ENCODE results near the gene NFATC1.

The NFATC1 gene

DNA sequence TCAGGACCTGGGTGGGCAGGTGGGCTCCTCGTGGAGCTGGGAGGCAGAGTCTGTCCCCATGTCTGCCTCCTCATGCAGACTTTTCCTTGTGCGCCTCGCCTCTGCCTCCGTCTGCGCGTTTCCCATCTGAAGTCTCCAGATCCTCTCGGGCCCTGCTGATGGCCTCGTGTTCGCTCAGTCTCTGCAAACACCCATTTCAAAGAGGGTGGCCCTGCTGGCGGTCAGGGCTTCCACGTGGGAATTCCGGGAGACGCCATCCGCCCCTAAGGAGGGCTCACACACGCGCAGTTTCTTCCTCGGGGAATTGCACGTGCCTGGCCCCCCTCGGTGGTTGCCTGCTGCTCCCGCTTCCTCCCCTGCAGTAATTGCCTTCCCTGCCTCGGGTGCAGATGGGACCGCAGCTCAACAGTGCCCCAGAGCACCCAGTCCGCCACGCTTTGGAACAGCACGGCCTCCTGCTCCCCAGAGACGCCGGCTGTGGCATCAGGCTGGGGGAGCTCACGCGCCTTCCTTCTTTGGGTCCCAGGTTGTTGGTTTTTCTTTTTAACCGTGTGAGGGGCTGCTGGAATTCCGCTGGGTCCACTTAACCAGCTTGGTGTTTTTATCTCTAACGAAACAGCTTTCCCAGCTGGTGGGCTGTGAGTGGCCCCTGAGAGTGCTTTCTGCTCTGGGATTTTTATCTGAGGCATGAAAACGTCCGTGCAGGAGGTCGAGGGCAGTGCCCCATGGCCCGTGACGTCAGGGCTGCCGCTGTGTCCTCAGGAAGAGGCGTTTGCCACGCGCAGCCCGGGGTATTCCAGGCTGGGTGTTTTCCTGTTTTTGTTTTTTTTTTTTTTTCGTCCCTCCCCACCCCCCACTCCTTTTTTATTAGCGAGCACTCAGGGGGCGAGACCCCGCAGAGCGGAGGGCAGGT, 16.1 kb downstream of the NFATC1 start:
- DNase-seq (ENCODE audit: low read depth): no peak
- TF ChIP-seq, protein P1, sequence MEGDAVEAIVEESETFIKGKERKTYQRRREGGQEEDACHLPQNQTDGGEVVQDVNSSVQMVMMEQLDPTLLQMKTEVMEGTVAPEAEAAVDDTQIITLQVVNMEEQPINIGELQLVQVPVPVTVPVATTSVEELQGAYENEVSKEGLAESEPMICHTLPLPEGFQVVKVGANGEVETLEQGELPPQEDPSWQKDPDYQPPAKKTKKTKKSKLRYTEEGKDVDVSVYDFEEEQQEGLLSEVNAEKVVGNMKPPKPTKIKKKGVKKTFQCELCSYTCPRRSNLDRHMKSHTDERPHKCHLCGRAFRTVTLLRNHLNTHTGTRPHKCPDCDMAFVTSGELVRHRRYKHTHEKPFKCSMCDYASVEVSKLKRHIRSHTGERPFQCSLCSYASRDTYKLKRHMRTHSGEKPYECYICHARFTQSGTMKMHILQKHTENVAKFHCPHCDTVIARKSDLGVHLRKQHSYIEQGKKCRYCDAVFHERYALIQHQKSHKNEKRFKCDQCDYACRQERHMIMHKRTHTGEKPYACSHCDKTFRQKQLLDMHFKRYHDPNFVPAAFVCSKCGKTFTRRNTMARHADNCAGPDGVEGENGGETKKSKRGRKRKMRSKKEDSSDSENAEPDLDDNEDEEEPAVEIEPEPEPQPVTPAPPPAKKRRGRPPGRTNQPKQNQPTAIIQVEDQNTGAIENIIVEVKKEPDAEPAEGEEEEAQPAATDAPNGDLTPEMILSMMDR (IDR thresholded peaks at IDR 0.05; ENCODE audit: control insufficient read depth, extremely low read depth, insufficient read depth): no peak
- H3K4me3 ChIP-seq (ENCODE audit: low read depth, low read length): no peak overlapping the region

DNA sequence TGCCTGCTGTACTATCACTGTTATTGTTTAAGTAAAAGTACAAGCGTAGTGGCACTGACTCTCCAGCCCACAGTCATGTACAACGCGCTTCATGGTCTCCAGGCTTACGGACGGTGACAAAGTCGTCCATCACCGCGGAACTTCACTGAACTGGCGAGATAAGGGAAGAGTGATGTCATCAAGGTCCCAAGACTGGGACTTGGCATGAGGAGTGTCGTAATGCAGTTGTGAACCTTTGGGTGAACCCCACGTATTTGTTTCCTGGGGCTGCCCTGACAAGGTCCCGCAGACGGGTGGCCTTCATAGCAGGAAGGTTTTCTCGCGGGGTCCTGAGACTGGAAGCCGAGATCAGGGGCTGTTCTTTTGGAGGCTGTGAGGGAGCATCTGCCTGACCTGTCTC, 17.3 kb downstream of the NFATC1 start:
- TF ChIP-seq, protein P1 (IDR thresholded peaks at IDR 0.05; ENCODE audit: control insufficient read depth, extremely low read depth, insufficient read depth): no peak
- DNase-seq (ENCODE audit: low read depth): no peak
- H3K4me3 ChIP-seq (ENCODE audit: low read depth, low read length): no peak overlapping the region

DNA sequence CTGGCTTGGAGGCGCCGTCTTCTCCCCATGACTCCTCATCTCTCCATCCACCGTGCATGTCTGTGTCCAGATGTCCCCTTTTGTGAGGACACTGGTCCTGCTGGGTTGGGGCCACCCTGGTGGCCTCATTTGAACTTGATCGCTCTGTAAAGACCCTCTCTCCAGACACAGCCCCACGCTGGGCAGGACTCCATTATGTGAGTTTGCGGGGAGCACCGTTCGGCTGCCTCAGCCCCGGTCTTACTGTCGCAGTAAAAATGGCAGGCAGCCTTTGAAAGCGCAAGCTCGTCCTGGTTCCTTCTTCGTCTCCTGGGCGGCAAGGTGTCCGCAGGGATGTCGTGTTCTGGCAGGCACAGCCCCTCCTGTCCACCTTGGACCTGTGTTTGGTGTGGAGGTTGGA, 17.7 kb downstream of the NFATC1 start:
- TF ChIP-seq, protein P1 (IDR thresholded peaks at IDR 0.05; ENCODE audit: control insufficient read depth, extremely low read depth, insufficient read depth): no peak
- no peak for DNase-seq (ENCODE audit: low read depth)
- no peak overlapping the region for H3K4me3 ChIP-seq (ENCODE audit: low read depth, low read length)

DNA sequence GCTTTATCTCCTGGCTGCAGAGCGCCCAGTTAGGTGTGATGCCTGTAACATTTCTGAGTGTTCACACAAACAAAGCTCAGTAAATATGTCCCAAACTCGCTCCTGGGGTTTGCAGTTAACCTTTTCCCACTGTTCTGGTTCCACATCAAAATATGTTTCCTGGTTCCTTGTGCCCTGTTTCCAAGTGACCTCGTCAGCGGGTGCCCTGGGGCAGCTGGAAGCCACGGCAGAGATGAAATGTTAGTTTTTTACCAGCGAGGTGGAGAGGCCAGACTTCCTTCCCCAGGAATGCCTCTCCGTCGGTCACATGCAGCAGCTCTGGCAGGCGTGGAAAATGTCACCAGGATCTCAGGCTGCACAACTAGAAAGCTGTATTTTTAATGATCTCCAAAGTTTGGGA, 18.2 kb downstream of the NFATC1 start:
- DNase-seq (ENCODE audit: low read depth): no peak
- H3K4me3 ChIP-seq (ENCODE audit: low read depth, low read length): no peak overlapping the region
- TF ChIP-seq, protein P1 (IDR thresholded peaks at IDR 0.05; ENCODE audit: control insufficient read depth, extremely low read depth, insufficient read depth): no peak

DNA sequence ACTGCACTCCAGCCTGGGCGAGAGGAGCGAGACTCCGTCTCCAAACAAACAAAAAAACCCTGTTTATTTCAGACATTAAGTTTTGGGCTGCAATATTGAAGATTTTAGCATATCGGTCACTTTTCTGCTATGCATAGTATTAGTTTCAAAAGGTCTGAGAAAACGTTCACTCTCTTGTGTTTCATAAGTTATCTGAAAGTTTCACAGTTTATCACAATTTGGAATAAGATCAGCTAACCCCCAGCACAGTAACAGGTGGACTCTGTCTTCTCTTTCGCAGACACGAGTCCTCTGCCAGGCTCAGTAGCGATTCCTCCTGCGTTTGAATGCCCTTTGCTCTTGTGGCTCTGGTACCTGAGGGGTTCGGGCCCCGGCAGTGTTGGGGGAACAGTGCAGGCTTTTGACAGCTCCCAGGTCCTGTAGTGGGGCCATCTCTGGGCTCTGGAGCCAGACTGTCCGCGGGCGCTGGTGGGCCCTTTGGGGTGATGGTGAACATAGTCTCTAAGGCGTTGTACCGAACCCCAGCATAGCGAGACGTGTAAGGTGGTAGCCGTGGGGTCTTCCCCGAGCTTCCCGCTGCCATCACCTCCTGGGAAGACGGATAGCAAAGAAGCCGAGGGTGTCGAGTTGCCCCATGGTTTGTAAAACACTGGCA, 20.4 kb downstream of the NFATC1 start:
- H3K4me3 ChIP-seq (ENCODE audit: low read depth, low read length): no peak overlapping the region

DNA sequence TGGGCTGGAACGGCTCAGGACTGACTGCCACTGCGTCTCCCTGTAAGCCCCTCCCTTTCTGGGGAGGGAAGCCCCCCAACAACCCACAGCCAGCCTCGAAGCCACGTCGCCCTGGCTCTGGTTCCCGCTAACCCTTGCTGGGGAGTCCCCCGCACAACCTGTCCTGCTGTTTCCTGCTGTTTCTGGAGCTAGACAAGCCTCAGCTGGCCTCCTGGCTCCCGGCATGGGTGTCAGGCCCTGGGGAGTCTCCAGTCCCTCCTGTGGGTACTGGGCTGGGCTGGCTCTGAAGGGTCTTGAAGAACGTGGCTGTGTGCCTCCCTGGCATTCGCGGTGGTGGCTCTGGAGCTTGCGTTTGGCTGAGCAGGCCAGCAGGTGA, 20.9 kb downstream of the NFATC1 start:
- DNase-seq (ENCODE audit: low read depth): no peak
- H3K4me3 ChIP-seq (ENCODE audit: low read depth, low read length): no peak overlapping the region
- TF ChIP-seq, protein P1 (IDR thresholded peaks at IDR 0.05; ENCODE audit: control insufficient read depth, extremely low read depth, insufficient read depth): no peak

More for the DNA sequence above, 20.4 kb downstream of the NFATC1 start:
- TF ChIP-seq, protein P1 (IDR thresholded peaks at IDR 0.05; ENCODE audit: control insufficient read depth, extremely low read depth, insufficient read depth): no peak
- no peak for DNase-seq (ENCODE audit: low read depth)
